Inflammatory macrophage treated with lipopolysaccharide for 4 hours (primary cell): Measurements from ENCODE around the gene SLC25A43.
A peak's percentile ranks its signal among the peaks of the same experiment; 100 is the strongest.
"Not testable (repeated sequence)": the region's sequence is repeated elsewhere in the genome, so short reads cannot be mapped to it uniquely, and the experiment has no call there.

Experiments used
- DNase-seq: peaks from one replicate; pipeline ENCODE4 v3.0.0-alpha.2; 2020

SLC25A43 gene

DNA sequence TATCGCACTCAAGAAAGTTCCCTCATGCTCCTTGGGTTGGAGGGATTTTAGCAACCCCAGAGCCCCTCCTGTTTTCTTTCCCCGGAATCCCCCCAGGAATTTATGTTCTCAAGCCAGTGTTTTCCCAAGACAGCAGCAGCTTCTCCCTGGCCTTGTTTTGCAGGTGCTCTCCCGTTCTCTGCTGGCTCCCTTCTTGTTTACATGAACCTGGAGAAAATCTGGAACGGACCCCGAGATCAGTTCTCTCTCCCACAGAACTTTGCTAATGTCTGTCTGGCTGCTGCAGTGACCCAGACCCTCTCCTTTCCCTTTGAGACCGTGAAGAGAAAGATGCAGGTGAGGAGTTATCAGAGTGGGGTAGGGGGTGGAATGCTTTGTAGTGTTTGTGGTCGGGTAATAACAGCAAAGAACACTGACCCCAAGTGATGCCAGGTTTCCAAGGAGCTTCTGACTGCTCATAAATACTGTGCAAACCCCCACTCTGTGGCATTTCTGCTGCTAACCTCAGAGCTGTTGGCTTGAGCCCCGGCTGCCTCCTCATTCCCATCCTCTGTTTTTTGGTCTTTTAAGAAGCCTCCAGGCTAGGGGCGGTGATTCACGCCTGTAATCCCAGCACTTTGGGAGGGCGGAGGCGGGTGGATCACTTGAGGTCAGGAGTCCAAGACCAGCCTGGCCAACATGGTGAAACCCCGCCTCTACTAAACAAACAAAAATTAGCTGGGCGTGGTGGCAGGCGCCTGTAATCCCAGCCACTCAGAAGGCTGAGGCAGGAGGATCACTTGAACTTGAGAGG is 11.1 kb downstream of the SLC25A43 start:
- DNase-seq, result no peak

DNA sequence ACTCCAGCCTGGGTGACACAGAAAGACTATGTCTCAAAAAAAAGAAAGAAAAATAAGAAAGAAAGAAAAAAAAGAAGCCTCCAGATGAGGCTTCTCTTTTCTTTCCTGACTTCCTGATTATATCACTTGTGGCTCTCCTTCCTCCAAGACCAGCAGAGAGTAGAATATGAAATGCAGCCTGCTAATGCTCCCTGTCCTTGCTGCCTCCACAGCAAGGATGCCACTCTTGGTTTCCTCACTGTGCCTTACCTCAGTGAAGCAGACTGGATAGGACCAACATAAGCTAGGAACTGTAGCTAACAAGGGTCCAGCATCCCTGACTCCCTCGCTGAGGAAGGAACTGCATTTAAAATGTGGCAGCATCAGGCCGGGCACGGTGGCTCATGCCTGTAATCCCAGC is 11.7 kb downstream of the SLC25A43 start:
- no peak for DNase-seq

DNA sequence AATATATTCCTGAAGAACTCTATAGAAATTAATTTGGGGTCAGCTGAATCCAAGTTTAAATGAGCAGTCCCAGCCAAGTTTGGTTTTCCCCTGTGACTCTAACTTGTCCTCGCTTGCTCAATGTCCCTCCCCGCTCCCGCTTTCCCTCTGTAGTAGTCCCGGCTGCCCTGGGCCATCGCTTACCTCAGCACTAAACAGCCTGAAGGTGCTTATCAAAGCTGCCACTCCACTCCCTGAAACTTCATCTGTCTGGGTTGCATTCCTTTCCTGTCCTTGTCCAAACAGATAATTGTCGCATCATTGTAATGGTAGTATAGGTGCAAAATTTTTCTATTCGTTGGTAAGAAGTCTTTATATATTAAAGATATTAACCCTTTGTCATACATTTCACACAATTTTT is 12.8 kb downstream of the SLC25A43 start:
- DNase-seq, result no peak

DNA sequence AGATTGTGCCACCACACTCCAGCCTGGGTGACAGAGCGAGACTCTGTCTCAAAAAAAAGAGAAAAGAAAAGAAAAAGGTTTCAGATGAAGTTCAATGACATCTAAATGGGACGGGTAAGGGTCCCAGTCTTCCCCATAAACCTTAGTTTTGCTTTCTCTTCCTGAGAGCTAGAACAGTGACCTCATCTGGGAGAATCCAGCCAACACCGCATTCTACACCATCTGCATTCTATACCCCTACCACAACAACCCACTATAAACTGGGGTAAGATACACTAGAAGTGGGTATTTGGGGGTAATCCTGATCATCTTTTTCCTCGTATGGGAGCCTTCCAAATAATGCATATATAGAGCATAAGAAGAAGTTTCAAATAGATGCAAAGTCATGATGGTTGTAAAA is 18.2 kb downstream of the SLC25A43 start:
- DNase-seq, result no peak

DNA sequence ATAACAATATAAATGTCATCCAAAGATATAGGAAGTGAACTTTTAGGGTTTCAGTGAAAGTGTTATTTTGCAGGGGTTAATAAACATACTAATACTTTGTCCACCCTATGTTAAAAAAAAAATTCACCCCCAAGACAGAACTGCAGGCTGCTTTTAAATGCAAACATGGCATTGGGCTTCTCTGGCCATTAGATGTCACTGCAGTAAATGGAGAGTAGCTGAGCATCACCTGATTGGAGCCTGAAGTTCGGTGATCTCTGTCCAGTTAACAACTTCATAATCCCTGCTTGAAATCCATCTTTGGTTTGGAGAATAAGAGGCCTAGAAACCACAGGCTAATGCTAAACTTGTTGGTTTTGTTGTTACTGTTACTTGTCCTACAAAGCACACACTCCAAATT is 18.7 kb downstream of the SLC25A43 start:
- no peak for DNase-seq

DNA sequence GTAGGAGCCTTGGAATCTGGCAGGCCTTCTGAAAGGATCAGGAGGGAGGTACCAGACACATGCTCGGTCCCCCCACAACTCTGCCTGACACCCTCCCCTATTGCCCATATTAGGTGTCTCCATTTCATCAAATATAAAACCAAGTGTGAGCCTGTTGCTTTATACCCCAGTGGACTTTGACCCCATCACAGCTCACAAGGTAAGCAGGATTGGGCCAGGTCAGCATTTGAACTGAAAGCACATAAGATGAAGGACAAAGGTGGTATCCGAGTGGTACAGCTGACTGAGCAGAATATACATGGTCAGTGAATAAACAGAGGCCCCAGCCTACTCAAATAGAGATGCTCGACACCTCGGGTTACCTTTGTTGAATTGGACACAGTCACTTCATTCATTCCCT is 20.0 kb downstream of the SLC25A43 start:
- no peak for DNase-seq

DNA sequence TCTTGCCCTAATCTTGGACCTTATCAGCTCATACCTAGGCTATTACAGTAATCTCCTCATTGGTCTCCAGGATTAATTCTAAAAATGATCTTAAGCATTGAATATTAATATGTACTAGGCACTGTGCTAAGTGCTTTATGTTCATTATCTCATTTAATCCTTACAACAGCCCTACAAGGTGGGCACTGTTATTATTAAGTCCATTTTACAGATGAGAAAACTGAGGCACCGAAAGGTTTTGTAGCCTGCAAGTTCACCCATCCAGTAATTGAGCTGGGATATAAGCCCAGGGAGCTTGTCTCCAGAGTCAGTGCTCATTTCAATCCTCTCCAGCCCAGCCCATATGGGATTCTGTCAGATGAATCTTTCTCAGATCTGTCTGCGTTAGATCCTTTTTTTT is 20.8 kb downstream of the SLC25A43 start:
- DNase-seq, result no peak

DNA sequence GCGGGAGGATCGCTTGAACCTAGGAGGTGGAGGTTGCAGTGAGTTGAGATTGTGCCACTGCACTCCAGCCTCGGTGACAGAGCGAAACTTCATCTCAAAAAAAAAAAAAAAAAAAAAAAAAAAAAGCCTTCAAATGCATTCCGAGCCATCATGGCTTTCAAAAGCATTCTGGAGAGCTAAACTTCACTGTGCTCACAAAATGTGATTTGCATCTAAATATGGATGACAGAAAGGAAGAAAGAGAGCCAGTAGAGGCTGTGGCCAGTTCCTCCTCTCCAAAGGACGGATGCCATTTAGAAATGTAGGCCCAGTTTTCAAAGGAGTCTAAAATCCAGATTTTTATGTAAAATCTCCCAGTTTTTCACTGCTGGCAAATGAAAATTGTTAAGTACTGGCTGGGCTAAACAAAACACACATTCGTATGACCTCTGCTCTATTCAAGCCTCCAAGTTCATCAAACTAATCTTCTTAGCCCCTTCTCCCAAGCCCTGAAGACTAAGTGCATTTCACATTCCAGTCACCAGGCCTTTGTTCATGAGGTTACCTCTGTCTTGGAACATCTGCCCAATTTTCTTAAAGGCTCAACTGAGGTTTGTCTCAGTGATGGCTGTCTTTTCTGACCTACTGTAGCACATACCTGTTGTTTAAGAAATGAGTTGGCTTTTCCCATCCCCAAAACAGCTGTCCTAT is 22.0 kb downstream of the SLC25A43 start:
- DNase-seq, result no peak

DNA sequence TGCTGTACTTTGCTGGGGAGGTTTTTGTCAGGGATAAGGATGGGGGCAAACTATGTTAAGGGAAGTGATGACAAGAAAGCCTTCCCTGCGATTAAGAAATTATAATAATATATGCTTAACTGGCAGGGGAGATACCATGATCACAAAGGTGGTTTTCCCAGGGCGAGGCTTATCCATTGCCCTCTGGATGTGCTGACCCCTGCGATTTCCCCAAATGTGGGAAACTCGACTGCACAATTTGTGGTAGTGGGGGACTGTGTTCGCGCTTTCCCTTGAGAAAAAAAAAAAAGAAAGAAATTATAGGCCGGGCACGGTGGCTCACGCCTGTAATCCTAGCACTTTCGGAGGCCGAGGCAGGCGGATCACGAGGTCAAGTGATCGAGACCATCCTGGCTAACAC is 24.5 kb downstream of the SLC25A43 start:
- no peak for DNase-seq

DNA sequence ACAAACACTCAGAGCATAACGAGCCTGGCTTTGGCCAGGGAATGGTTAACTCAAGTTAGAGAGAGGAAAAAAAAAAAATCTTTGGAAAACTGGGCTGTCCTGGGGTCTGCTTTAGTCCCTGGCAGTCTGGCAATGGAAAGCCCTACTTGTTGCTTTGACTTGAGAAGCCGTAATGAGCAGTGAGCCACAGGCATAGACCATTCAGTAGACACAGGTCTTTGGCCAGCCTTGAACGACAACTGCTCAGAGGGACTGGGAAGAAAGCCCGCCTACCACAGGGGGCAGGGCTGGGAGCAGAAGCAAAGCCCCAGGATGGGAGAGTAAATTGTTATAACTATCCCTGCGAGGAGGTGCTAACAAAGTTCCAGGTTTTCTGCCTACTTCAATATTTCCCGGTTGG is 25.9 kb downstream of the SLC25A43 start:
- DNase-seq, result no peak

DNA sequence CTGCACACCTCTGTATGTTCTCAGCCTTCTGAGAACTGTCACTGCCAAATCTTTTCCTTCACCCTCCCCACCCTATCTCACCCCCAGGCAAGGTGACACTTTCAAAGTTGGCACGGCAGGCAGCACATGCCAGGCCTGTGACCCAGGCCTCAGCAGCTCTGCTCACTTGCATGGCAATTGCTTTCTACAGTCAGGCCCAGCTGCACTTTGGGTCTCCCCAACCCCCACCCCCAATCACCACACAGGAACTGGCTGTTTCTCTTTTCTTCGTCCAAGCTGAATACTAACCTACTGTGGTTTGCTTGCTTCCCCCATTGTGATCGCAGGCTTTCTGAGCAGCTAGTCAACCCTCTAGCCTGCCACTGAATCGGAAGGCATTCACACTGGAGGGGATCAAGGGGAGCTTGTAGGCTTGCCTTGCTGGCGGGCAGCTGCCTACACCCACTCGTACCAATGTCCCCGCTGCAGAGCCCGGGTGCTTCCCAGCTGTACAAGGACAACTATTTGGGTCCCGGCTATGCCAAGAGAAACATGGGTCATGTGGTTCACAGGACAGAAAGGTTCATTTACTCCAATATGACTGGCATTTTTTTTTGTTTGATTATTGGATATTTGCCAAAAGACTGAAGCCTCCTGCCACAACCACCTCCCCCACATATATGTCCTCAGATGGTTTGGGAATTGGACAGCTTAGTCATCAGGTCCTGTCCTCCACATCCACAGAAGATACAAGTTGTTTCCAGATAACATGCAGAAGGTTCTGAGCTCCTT is 28.1 kb downstream of the SLC25A43 start:
- DNase-seq, result peak; percentile 4

DNA sequence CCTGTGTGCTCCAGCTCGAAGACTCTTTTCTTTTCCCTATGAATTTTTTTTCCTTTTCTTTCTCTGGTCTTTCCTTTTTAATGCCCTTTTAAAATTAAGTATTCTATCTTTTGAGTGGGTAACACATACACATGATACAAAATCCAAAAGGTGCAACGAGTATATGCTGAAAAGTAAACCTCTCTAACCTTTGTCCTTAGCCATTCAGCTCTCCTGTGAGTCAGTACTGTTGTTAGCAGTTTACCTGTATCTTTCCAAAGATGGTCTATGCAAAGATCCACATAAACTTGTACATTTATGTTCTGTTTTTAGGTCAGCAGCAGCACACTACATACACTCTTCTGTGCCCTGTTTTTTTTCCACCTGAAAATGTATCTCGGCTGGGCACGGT is 28.7 kb downstream of the SLC25A43 start:
- DNase-seq, result no peak

DNA sequence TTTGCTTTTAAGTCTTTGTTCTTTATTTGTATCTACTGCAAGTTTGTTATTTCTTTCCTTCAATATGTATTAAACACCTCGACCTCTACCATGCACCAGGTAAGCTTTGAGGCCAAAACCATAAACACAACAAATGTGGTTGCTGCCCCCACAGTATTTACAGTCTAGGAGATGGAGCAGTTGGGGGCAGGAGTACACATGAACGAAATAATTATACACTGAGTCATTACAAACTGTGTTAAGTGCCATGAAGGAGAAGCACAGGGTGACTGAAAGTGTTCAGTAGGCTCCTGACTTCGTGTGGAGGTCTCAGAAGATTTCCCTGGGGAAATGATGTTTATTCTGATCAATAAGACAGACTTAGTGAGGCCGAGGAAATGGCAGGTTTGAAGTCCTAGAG is 30.3 kb downstream of the SLC25A43 start:
- no peak for DNase-seq

DNA sequence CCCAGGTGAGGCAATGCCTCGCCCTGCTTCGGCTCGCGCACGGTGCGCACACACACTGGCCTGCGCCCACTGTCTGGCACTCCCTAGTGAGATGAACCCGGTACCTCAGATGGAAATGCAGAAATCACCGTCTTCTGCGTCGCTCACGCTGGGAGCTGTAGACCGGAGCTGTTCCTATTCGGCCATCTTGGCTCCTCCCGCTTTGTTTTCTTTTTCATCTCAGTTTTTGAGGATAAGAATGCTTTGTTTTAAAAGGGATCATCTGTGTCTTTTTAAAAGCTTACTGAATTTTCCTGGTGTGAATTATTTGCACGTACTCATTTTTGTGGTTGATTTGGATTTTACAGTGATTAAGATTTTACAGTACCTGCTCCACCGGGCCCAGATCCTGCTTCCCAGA is 42.2 kb downstream of the SLC25A43 start:
- DNase-seq, result not testable (repeated sequence)

DNA sequence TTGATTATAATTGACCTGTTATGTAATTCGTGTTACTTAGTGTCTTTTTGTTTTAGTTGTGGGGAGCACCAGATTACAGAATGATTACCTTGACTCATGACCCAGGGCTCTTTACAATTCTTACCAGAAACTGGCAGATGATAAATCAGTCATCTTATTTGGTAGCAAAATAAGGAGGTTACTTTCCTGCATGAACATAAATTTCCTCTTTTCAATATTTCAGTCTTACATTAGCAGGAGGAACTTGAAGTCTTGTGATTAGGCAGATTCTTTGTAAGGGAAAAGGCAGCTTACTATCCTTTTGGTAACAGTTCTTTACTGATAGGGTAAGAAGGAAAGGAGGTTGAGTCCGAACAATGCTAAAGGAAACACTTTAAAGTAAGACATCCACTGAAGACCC is 43.1 kb downstream of the SLC25A43 start:
- peak; percentile 59 for DNase-seq

DNA sequence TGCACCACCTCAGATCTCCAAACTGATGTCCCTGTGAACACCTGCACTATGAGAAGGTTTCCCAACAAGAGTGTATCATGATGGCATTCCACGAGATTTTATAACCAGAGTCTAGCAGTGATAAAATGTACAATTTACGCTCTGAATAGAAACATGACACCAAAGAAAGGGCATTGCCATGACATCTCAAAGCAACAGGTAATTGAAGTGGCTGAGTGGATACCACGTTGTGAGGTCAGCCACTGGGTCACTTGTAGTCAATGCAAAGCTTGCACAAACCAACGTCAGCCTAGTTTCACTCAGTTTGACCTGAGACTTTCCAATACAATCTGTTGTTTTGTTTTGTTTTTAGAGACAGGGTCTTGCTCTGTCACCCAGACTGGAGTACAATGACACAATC is 54.1 kb downstream of the SLC25A43 start:
- DNase-seq, result no peak

DNA sequence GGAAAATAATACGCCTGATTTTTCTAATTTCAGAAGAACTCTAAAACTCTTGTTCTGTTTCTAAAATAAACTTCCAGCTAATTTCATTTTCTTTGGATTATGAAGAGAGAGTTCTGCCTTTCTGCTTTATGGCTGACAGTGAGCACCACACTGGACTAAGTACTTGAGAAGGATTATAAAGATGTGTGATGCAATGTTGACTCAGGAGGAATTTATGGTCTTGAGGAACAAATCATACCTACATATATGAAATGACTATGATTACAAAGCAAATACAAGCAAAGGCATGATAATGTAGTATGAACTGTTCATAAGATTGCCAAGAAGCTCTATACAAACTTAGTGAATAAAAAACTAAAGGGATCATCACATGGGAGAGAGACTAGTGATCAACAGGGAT is 56.1 kb downstream of the SLC25A43 start:
- DNase-seq, result no peak

DNA sequence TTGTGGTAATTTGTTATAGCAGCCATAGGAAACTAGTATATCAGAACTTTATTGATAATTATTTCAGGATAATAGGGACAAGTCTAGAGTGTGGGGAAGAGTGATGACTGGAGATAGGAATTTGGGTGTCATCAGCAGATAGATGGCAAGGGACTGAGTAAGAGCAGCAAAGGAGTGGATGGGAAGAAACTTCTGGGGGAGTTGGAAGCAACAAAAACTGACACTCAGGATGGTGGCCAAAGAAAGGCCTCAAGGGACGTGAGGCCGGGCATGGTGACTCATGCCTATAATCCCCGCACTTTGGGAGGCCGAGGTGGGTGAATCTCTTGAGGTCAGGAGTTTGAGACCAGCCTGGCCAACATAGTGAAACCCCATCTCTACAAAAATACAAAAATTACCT is 60.0 kb downstream of the SLC25A43 start:
- no peak for DNase-seq

DNA sequence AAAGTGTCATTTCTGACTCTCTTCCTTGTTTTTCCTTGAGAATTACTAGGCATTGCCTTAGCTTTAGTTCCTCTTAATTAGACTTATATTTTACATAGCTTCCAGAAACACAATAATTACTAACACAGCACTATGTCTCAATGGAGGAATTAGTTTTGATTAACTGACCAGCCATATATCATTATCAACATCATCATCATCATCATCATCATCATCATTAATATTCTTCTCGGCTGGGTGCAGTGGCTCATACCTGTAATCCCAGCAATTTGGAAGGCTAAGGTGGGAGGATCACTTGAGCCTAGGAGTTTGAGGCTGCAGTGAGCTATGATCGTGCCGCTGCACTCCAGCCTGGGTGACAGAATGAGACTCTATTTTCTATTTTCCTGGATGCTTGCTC is 66.4 kb downstream of the SLC25A43 start:
- DNase-seq, result no peak

DNA sequence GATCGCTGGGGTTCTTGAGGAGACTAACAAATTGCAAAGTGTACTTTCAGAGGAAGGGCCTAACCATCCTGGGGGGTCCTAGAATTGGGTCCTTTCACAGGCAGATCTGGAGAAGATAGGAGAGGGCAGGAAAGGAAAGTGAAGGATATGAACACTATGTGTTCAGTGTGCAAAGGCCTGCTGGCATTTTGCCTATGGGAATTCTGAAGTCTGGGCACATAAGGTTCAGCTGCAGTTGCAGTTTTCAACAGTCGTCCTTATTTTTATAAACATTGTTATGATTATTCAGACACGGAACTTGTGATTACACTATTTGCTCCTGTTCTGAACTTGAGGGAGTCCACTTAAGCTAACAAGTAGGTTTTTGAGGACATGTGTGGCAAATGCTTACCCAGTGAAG is 67.8 kb downstream of the SLC25A43 start:
- no peak for DNase-seq

DNA sequence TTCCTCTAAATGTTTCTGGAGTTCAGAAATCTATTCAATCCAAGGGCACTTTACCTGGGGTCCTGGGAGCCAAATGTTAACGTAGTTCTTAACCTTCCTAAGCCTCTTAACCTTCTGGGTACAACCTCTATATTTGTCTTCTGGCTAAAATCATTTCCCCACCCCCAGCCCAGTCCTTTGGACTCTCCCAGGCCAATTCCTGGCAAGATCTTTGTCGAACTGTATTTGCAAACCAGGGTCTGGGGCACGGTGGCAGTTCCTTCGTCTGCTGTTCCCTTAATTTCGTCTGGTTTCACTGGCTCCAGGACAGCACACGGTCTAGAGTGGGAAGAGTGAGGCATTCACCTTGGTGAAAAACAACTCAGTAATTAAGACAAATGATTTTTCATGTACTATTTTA is 68.3 kb downstream of the SLC25A43 start:
- DNase-seq, result no peak

DNA sequence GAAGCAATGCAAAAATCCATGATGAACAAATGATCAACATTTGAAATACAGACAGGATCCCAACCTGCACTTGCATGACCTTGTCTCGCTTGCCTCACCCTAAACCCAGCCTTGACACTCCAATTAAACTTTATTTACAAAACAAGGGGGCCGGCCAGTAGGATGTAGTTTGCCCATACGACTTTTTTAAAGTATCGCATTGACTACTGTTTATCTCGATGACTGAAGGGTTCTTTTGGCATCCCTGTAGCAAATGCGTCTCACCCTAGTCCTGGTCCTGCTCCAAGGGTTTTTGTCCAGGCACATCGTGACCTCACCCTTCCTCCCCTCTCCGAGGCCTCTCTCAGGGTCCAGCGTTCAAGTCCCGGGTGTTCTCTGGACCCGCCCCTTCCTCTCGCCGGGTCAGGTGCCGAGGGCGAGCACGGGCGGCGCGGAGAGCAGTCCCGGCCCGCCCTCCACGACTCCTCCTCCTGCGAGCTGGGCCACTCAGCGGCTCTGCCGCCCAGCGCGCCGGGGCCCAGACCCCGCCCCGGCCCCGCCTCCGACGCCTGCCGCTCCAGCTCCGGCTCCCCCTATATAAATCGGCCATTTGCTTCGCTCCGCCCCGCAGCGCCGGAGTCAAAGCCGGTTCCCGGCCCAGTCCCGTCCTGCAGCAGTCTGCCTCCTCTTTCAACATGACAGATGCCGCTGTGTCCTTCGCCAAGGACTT is 68.9 kb downstream of the SLC25A43 start, which contains the start of gene SLC25A5:
Gene SLC25A5 (plus strand): TSS at position 603 of the 709 bp plus-strand sequence. CDS start 72 bp downstream, at position 675.
- DNase-seq, result peak; percentile 83
